Jurkat, Clone E6-1 (cell line): ENCODE measurements around the gene AEBP1.

ENCODE experiments used
- DNase-seq: peaks from one replicate; pipeline ENCODE4 v3.0.0-alpha.2; 2011; ENCODE audit warnings: low read depth, low spot score
- H3K4me3 ChIP-seq: 2 replicates; pipeline ENCODE4 v1.5.1; 2011; ENCODE audit warnings: mild to moderate bottlenecking, low read length, control low read depth, moderate library complexity

The AEBP1 gene

DNA sequence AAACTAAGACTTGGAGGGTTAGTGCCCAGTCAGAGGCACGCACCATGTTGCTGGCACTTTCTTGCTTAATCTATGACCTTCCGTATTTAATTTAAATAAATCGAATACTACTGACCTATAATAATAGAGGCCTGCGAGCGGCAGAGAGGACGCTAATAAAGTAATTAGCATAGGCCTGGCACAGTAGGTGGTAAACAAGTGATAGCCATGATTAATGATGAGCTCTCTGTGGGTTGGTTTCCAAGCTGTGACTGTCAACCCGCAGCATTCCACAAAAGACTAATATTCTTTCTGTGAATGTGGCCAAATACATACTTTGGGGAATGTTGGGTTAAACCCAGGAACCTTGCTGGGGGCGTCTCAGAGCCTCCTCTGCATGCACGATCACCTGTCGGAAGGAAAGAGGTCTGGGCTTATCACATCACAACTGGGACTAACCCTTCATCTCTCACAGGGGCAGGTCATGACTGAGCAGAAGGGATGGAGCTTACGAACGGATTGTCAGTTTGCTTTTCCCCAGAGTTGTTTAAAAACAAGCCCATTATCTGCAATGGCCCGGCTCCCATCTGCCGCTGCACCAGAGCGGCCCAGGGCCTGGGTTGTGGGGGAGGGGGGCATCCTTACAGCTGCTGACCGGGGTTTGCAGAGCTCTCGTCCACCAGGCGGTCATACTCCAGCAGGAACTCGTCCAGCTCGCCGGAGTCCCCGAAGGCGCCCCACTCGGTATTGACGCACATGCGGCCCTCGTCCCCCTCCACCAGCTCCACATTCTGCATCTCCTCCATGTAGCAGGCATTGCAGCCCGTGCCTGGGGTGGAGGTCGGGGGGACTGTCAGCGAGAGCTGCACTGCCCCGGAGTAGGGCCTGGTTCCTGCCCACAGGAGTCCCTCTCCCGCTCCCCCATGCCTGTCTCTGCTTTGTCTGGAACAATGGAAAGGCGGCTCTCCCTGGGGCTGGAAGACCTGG is 43.2 kb downstream of the AEBP1 start:
- DNase-seq: no peak
- no peak overlapping the region for H3K4me3 ChIP-seq

DNA sequence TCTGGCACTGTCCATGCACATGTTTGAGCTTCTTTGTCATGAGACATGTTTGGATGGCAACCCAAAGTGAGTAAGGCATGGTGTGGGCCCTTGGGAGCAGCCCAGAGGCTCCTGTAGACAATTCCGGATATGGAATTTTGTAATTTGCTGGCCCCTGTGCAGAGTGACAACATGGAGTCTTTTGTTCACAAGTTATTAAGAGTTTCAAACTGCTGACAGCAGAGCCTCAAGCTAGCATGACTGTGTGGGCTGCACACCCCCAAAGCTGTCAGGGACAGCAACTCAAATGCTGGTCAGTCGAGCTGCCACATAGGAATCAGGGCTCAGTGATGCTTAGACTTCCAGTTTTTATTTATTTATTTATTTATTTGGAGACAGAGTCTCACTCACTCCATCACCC is 44.0 kb downstream of the AEBP1 start:
- H3K4me3 ChIP-seq: no peak overlapping the region
- no peak for DNase-seq

DNA sequence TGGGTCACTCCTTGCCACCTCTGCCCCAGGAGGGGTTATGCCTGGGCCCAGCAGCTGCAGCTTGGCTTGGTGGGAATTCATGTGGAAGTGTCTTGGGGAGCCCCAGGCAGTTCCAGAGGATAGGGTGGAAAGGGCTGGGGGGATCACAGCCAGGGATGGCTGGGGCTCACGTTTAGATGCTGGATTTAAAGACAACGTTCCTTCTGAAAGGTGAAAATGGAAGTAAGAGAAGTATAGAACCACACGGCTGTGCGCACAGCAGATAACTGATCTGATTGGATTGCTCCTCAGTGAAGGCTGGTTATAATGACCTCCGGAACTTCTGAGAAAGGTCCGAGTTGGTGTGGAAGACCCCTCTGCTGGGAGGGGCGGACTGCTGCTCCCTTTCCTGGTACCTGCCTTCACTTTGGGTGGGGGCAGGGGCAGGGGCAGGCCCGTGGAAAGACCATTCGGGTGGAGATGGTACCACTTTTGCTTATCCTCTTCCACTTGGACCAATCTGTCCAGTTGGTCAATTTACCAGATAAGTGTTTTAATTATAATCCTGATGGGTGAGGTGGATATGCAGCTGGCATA is 44.9 kb downstream of the AEBP1 start:
- H3K4me3 ChIP-seq: no peak overlapping the region
- DNase-seq: no peak

DNA sequence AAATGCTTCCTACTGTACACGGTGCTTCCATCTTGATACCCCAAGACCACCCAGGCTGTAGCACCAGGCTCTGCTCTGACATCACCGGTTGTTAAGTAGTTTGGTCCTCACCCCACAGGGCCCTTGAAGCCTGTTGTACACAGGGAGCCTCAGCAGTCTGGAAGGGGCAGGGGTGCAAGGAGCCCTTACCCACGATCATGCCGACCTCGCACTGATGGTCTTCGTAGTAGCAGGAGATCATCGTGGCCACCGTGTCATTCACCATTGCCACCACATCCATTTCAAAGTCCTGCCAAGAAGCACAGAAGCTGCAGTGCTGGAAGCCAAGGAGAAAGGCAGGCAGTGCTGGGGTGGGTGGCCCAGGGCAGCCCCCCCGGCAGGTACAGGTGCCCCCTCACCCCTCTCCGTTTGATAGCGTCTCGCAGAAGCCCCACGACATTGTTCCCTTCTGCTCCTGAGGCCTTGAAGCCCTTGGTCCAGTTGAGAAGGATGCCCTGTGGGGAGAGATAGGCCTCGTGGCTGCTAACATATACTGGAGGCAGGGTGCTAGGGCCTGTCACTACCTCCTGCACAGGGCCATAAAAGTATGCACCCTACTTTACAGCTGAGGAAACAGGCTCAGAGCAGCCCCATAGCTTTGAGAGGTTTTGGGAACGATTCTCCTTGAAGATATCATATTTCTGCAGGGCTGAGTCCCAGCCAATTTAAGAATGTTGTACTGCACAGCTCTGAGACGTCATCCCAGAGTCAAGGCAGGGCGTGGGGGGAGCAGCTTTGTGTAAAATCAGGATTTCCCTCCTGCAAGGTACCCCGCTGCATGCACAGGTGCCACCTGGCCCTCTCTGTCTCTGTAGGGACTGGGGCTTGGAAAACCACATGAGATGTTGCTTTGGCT is 45.7 kb downstream of the AEBP1 start:
- no peak for DNase-seq

DNA sequence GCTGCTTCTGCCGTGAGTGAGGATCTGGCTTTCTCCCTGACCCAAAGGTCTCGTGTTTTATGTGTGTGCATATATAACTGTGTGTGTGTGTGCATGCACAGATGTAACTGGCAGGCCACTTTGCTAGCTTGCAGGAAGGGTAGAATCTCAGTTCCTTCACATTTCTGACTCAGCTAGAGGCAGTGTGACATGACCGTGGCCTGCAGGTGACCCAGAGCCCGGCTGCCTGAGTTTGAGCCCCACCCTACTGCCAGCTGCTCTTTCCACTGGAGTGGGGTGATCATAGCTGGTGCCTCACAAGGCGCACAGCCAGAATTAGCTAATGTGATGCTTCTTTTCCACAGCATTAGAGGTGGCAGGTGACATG is 46.3 kb downstream of the AEBP1 start:
- no peak for DNase-seq
- no peak overlapping the region for H3K4me3 ChIP-seq

More for the DNA sequence above, 45.7 kb downstream of the AEBP1 start:
- no peak overlapping the region for H3K4me3 ChIP-seq

DNA sequence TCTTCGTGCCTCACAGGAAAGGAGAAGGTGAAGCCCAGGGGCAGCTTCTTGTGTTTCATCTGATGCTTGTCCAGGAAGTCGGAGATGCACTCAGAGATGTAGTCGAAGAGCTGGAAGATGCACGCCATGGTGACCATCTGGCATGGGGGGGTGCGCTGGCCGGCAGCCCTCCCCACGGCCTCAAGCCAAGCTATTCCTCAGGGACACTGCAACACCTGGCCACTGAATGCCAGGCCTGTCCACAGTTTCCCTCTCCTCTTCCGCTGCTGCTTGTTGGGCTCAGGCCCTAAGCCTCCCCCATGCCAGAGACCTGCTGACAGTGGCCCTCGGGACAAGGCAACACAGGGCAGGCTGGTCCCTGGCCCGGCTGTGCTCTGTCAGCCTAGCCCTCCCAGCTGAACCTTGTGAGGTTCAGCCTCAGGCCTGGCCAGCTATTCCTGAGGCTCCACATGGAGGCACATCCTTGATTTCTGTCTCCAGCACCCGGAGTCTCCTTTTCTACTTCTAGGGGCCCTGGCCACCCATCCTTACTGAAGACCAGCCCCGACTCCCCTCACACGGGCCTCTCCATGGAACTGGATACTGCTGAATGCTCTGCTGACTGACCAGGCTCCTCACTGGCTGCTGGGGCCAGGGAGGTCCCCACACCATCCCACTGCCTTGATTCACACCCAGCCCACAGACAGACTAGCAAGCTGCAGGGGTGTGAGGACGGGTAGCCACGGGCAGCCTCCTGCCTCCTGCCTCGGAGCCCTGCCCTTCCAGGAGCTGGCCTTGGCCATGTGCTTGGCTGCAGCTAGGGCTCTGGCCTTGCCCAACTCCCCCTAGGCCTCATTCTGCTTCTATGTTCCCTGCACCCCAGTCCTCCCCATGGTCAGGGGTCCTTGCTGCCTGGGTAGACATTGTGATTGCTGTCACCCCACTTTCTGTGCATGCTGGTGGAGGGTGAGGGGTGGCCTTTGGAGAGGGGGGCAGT is 47.1 kb downstream of the AEBP1 start:
- no peak for DNase-seq
- no peak overlapping the region for H3K4me3 ChIP-seq

DNA sequence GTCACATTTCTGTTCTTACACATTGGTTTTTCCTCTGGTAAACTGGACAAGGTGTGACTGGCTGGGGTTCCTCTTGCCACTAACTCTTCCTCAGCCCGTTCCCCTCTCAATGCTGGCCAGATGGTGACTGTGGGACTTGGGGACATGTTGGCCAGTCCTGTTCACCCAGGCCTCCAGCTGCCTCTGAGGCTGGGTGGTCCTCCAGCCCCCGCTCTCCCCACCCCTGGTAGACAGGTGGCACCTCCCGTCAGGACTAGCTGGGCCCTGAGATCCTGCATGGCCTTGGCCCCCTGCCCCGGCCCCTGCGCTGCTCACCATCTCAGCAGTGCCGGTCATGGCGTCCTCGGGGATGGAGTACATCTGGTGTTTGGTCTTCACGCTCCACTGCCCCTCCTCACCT is 47.8 kb downstream of the AEBP1 start:
- H3K4me3 ChIP-seq: no peak overlapping the region
- no peak for DNase-seq

DNA sequence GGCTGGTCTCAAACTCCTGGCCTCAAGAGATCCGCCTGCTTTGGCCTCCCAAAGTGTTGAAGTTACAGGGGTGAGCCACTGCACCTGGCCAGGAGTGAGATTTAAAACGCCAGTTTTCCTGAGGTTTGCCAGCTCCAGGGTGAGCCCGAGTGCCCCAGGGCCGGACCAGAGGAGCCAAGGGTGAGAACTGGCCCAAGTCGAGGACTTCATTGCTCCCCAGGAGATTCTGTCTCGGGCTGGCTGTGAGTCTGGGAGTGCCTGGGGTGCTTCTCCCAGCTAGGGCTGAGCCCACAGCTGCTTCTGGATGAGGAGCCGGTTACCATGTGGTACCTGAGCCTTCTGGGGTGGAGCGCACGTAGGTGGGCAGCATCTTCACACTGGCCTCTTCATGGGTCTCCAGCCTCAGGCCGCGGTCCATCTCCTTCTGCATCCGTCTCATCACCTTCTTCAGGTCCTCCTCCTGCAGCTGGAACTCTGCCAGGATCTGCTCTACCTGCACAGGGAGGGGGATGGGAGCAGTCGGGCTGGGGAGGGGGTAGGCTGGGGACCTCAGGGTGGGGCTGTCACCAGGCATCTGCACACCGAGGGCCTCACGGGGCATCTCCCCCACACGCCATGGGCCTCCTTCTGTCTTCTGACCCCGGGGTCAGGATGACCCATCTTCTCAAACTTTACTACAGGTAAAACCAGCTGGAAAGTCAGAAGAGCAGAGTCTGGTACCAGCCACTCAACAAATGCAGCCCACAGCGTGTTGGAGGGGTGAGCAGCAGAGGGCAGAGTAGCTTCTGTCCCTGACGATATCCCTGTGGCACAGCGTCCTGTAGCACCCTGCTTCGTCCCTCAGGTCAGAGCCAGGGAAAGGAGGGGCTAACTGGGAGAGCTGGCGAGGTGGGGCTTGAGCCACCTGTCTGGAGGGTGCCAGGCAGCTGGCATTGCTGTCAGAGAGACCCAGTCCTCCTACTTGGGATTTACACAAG is 49.1 kb downstream of the AEBP1 start:
- DNase-seq: no peak
- H3K4me3 ChIP-seq: no peak overlapping the region

DNA sequence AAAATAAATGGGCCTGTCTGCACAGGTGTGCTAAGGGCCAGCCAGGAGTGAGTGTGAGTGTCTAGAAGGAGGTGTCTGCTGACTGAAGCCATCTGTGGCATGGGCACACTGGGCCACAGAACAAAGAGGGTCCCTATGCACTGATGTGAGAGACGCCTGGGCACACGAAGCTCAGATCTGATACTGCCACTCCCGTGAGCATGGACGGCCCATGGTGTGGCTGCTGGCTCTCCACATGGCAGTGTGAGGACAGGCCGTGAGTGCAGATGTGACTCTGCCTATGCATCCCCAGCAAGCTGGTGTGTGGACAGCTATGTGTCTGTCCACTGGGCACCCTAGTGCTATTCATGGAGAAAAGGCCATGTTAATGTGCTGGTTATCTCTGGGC is 49.8 kb downstream of the AEBP1 start:
- H3K4me3 ChIP-seq: no peak overlapping the region
- DNase-seq: no peak

DNA sequence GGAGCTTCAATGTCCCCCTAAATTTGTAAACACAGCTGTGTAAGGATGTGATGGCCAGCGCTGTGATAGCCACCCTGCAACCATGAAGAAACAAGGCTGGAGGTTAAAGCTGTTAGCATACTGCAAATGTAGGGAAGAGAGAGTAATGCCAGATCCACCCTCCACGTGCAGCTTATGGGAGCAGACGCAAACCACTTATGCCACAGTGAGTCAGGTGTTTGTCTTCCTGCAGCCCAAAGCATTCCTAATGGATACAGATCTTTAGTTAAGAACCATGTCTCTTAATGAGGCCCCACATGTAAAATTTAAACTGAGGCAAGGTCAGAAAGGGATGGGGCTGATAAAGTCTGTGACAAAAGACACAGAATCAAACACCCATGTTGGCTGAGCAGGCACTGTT is 50.6 kb downstream of the AEBP1 start:
- DNase-seq: no peak
- H3K4me3 ChIP-seq: no peak overlapping the region

DNA sequence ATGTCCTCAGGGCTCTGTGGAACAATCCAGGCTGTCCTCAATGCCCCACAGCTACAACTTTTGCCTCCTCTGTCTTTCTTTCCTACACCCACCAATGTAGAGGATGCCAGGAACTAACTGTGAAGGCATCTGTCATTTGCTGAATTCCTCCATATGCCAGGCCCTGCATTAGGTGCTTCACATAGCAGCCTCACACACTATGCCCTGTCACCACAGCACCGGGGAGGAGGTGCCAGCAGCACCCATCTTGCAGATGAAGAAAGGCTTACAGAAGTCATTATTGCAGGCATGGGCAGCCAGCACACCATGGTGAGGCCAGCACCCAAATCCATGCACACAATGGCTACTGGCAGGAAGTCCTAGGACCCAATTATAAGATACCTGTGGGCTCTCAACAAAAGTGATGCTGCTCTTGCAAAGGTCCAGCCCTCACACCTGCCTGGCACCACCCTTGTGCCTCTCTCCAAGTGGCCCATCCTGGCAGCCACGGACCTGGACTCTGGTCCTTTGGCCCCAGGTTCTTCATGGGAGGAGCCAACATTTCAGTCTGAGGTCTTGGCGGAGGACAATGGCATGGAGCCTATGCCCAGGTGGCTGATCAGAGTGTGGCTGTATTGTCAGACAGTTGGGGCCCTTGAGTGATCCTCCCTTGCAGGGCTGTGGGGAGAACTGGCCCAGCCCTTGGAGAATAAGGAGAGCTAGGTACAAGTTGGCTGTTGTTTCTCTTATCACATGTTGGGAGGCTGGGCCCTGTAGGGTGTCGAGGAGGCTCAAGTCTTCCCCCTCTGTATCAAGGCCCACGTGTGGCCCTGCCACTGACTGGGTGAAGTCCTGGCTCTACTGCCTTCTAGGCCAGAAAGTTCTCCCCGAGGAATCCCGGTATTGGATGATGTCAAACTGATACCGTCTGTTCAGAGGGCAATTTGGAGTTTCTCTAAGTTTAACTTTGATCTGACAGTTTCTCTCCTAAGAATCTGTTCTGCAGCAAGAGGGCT is 51.3 kb downstream of the AEBP1 start:
- no peak for DNase-seq
- H3K4me3 ChIP-seq: no peak overlapping the region

DNA sequence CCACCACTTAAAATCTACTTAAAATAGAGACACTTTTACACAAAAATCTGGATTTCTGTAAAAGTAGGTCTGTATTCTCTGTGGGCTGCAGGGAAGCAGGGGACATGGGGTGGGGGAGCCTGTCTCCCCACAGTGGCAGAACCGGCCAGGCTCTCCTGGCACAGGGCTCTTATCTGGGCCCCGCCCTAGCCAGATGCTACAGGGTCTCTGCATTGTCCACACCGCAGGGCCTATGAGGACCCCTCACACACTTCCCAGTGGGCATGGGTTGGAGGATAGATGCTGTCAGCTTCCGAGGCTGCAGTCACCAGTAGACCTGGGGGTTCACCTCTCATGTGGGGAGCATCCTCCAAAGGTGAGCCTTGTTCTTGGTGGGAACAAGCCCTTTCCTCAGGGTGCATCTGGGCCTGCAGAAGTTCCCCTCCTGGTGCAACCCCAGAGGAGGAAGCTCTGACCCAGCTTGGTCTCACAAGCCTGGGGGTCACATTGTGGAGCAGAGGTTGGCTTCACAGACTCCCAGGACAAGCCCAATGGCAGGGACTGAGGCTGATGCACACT is 52.4 kb downstream of the AEBP1 start:
- no peak for DNase-seq
- H3K4me3 ChIP-seq: no peak overlapping the region

DNA sequence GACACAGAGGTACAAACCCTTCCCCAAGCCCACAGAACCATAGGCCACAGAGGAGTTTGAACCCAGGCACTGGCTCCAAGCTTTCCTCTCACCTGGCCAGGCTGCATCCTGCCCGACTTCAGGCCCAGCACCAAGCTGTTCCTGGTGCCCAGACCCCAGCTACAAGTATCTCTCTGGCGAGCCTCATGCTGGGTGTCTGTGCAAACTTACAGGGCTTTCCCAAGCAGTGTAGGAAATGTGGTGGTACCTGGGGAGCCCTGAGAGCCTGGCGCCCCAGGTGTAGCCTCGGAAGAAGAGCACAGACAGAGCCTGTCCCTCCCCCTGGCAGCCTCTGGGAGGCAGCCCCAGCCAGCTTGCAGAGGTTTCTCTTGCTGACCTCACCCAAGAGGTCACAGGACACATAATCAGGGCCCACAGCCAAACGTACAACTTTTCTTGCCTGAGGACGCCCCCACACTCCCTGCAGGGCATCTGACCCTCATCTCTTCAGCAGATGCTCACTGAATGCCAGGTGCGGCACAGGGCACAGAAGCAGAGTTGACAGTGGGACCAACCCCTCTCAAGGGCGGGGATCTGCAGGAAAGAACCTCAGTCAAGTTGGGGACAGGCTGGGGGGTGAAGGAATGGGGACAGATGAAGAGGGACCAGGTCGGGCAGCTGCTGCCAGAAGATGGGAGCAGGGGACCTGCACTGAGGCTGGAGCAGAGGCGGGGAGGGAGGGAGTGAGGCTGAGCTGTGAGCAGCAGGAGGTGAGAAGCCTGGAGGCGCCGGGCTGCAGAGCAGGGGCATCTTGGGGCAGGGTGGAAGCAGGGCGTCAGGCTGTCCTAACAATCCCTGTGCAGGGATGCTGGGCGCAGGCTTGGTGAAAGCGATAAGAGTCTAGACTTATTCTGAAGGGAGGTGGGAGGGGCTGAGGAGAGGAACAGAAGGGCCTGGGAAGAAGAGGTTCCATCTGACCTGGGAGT is 53.3 kb downstream of the AEBP1 start:
- H3K4me3 ChIP-seq: no peak overlapping the region
- no peak for DNase-seq

DNA sequence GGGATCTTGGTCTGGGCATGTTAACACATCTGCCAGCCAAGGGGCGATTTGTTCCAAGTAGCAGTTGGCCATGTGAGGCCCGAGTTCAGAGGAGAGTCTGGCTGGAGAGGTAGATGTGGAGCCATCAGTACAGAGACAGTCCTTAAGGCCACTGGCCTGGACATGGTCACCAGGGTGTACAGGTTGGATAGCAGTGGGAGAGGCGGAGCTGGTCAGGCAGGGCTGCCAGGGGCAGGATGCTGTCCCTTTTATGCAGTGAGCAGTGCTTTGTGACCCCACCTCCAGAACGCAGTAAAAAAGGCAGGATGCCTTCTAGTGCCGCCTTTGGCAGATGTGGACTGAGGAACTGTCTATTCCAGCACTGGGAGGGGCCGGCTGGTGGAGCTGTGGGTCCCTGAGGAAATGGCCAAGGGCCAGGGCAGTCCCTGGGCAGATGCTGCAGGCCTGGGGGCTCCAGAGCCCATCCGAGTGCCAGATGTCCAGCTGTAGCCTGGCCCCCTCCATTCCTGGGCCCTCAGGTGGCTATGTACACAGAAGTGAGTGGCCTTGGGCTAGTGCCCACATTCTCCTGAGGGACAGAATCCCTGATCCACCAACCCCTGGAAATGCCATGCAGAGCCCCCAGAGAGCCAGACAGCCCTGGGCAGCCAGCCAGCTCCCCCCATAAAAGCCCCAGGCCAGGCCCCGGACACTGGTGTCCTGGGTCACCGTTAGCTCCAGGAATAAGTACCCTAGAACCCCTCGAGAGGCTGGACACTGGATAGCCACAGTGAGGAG is 54.1 kb downstream of the AEBP1 start:
- no peak overlapping the region for H3K4me3 ChIP-seq
- no peak for DNase-seq
